Measurements from ENCODE around the gene GPR89A. TPM values are rescaled to one million over a fixed set of nuclear protein-coding genes. Genes with fewer than 3 reads are reported as not detected.

The GPR89A gene
- polyA plus RNA-seq, 3 donors, result 7.2 to 8.1 (median 8.1) TPM

- H3K36me3 Mint-ChIP-seq, result no peaks in the 10 kb centered on the region
- WGBS (ENCODE audit: insufficient coverage), result 88% methylated on average over 8 of the region's 12 CpGs
- intact Hi-C loops (cut with micrococcal nuclease), result no loop called here
Observed at GRCh38 chr1:145719230-145720079, 111.7 kb downstream of the GPR89A start, which contains the start of gene CD160. TSS of gene CD160 (plus strand) at chr1:145719499. CDS start at chr1:145728328, 8,829 bp downstream.

More at GRCh38 chr1:145719230-145720079, 111.7 kb downstream of the GPR89A start, which contains the start of gene CD160:
- Histone ChIP-seq H3K9me3 (replicated peaks in 1 of 2; ENCODE audit: control insufficient read depth in 1 of 2, insufficient read depth in 1 of 2, low read length in 2 of 2) (no peaks in the 10 kb centered on the region), H3K79me2 (ENCODE audit: insufficient read depth, low read length) (no peaks in the 10 kb centered on the region), H3K9ac (ENCODE audit: insufficient read depth, low read length, poor library complexity, severe bottlenecking) (peak within 1 kb of the TSS; percentile 23), H3K27ac (ENCODE audit: low read depth in 1 of 2, low read length in 2 of 2) (no peak within 1 kb of the TSS), H2AFZ (ENCODE audit: insufficient read depth, low read depth, low read length, poor library complexity, severe bottlenecking) (no peak within 1 kb of the TSS), H3K4me1 (ENCODE audit: control insufficient read depth in 1 of 2, insufficient read depth in 2 of 2, low read length in 2 of 2) (peaks cover 8 to 9% of the 10 kb centered on the region in 2 donors), H3K4me3 (replicated peaks in 1 of 3; ENCODE audit: low read depth in 2 of 3, low read length in 3 of 3) (no peak within 1 kb of the TSS), H3K27me3 (ENCODE audit: control insufficient read depth in 2 of 2, insufficient read depth in 2 of 2, low read length in 2 of 2) (peaks cover 2 to 15% of the 10 kb centered on the region in 2 donors), H4K20me1 (ENCODE audit: insufficient read depth, low read length) (no peaks in the 10 kb centered on the region), H3K36me3 (replicated peaks in 1 of 2; ENCODE audit: control insufficient read depth in 1 of 2, insufficient read depth in 2 of 2, low read length in 2 of 2) (no peaks in the 10 kb centered on the region), H3K4me2 (replicated peaks; ENCODE audit: extremely low read depth, low read length, poor library complexity, severe bottlenecking) (no peak within 1 kb of the TSS)
- Mint-ChIP-seq H3K9me3 (peaks cover 0 to 3% (median 0%) of the 10 kb centered on the region in 7 donors), H3K4me3 (peak within 1 kb of the TSS in 1 of 2 donors; percentile 9), H3K27me3 (ENCODE audit: low read depth in 3 of 3) (peaks cover 15 to 21% (median 20%) of the 10 kb centered on the region in 3 donors), H3K4me1 (peaks cover 10% of the 10 kb centered on the region), H3K27ac (no peak within 1 kb of the TSS)
- no peak for TF ChIP-seq CTCF (IDR thresholded peaks at IDR 0.05)
- no peak for DNase-seq

Other genes with a start within 250 kb of the GPR89A start
- gene NBPF20, start 182.4 kb upstream of the GPR89A start, polyA plus RNA-seq, result under 1 TPM in 1 of 3 donors, not detected in 2; 0.76 TPM
- under 1 TPM in 1 of 3 donors, not detected in 2; 0.04 TPM for gene PDZK1, start 99.4 kb downstream of the GPR89A start, polyA plus RNA-seq
- 1 to 10 TPM in 1 of 3 donors, under 1 TPM in 2; 0.01 to 1.4 (median 0.16) TPM for gene CD160, start 111.5 kb downstream of the GPR89A start, polyA plus RNA-seq
- gene RNF115, start 216.1 kb downstream of the GPR89A start, polyA plus RNA-seq, result 1 to 10 TPM; 3.5 to 5.4 (median 5.2) TPM
- 10 to 100 TPM; 23.5 to 41.3 (median 30.5) TPM for gene POLR3C, start 216.2 kb downstream of the GPR89A start, polyA plus RNA-seq
- gene NUDT17, start 237.6 kb downstream of the GPR89A start, polyA plus RNA-seq, result 1 to 10 TPM; 2.1 to 6.4 (median 3.1) TPM